Panc1 (cell line): Measurements from ENCODE around the gene CCDC14.

ENCODE experiments used
- CTCF ChIP-seq: fragments of 450-650 bp; IDR thresholded peaks from 2 replicates; pipeline ENCODE4 v1.5.1; 2017; ENCODE audit warnings: mild to moderate bottlenecking
- POLR2AphosphoS5 ChIP-seq: IDR thresholded peaks from 2 replicates; pipeline ENCODE4 v1.6.1; 2012; ENCODE audit warnings: mild to moderate bottlenecking, low read depth, low read length, moderate library complexity
- SIN3A ChIP-seq: IDR thresholded peaks from 2 replicates; pipeline ENCODE4 v1.6.1; 2012; ENCODE audit warnings: low read depth, mild to moderate bottlenecking, low read length, moderate library complexity, borderline replicate concordance; ENCODE audit not compliant: insufficient read depth
- TCF7L2 ChIP-seq: IDR thresholded peaks from 2 replicates; pipeline ENCODE4 v1.6.1; 2011; ENCODE audit warnings: mild to moderate bottlenecking, low read depth, low read length, inconsistent platforms

- TF ChIP-seq CTCF: no peak
- no peak for TF ChIP-seq SIN3A
- no peak for TF ChIP-seq POLR2AphosphoS5
- TF ChIP-seq TCF7L2: no peak
Measured at GRCh38 chr3:123984350-123984749, 23.3 kb upstream of the CCDC14 start.
